Ovary (tissue), 3 donors: ENCODE measurements around the gene MAP1A.

Experiments
- POLR2A ChIP-seq: fragments of 450-650 bp; IDR thresholded peaks from one replicate; pipeline ENCODE4 v1.6.1; 2017; ENCODE audit warnings: antibody characterized with exemption, mild to moderate bottlenecking, moderate library complexity
- TF ChIP-seq, protein P1 (sequence below), 3 donors: fragments of 450-650 bp in 2 of 3; fragments of 200-600 bp in 1 of 3; IDR thresholded peaks; one replicate each; pipeline versions ENCODE4 v1.5.1 to v1.8.0; 2016 to 2022; ENCODE audit warnings: antibody characterized with exemption in 3 of 3, mild to moderate bottlenecking in 1 of 3
- donor health status: DM: no; HTN: no; CAD: no.

DNA sequence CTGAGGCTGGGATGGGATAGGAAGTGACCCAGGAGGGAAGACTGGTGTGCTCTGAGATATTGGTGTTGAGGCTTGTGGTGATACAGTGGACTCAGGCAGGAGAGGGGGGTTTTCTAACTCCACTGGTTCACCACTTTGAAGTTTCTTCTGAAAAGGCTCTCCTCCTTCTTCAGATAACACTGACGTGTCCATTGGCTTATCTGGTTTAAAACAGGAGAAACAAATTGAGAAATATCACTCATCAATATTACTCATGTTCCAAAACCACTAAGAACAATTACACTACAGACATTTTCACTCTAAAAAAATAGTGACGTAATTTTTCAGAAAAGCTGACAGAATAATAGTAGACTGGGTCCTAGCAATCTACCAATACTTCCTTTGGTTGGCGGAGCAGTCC lies 47.5 kb upstream of the MAP1A start:
- TF ChIP-seq, protein P1, sequence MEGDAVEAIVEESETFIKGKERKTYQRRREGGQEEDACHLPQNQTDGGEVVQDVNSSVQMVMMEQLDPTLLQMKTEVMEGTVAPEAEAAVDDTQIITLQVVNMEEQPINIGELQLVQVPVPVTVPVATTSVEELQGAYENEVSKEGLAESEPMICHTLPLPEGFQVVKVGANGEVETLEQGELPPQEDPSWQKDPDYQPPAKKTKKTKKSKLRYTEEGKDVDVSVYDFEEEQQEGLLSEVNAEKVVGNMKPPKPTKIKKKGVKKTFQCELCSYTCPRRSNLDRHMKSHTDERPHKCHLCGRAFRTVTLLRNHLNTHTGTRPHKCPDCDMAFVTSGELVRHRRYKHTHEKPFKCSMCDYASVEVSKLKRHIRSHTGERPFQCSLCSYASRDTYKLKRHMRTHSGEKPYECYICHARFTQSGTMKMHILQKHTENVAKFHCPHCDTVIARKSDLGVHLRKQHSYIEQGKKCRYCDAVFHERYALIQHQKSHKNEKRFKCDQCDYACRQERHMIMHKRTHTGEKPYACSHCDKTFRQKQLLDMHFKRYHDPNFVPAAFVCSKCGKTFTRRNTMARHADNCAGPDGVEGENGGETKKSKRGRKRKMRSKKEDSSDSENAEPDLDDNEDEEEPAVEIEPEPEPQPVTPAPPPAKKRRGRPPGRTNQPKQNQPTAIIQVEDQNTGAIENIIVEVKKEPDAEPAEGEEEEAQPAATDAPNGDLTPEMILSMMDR (IDR thresholded peaks at IDR 0.05): no peak
- no peak for TF ChIP-seq POLR2A
